Measurements from ENCODE around the gene ARL4C. TPM values are rescaled to one million over a fixed set of nuclear protein-coding genes. Genes with fewer than 3 reads are reported as not detected.
"Not testable (repeated sequence)": the region's sequence is repeated elsewhere in the genome, so short reads cannot be mapped to it uniquely, and the experiment has no call there.

Gene ARL4C
- total RNA-seq, 1 donor from 2014 or later = 24.4 TPM

DNA sequence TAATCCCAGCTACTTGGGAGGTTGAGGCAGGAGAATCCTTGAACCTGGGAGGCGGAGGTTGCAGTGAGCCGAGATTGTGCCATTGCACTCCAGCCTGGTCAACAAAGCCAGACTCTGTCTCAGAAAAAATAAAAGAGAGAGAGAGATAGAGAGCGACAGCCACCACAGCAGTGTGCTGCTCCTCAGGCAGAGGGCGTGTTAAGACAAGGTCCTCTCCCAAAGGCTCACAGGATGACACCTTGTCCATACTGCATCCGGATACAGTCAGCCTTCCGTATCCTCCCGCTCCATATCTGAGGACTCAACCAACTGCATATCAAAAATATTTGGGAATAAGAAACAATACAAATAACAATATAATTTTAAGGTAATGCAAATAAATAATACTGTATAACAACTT lies 20.1 kb downstream of the ARL4C start:
- no peak for DNase-seq (ENCODE audit: low spot score)

DNA sequence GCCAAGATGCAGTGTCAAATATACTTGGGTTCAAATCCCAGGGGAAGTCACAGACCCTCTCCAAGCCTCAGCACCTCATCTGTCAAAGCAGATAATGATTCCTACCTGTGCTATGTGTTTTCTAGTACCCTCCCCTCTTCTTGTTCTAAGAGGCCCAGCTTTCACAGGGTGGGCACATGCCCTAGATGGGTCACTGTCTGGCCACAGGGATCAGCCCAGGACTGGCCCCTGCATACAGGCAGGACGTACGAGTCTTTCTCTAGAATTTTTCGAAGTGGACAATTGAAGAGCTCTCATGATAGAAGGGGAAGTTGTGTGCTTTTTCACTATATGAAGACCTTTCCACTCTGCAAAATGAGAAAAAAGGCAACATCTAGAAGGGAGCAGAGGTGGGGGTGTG lies 22.2 kb downstream of the ARL4C start:
- no peak for DNase-seq (ENCODE audit: low spot score)

DNA sequence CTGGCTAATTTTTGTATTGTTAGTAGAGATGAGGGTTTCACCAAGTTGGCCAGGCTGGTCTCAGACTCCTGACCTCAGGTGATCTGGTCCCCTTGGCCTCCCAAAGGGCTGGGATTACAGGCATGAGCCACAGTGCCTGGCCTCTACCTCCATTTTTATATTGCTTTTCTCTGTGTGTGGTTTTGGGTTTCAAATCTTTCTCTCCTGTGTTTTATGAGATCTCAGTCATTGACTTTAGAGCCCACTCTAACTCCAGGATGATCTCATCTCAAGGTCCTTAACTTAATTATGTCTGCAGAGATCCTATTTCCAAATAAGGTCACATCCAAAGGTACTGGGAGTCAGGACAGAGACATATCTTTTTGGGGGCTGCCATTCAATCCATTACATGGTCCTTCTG lies 24.7 kb downstream of the ARL4C start:
- no peak for DNase-seq (ENCODE audit: low spot score)

DNA sequence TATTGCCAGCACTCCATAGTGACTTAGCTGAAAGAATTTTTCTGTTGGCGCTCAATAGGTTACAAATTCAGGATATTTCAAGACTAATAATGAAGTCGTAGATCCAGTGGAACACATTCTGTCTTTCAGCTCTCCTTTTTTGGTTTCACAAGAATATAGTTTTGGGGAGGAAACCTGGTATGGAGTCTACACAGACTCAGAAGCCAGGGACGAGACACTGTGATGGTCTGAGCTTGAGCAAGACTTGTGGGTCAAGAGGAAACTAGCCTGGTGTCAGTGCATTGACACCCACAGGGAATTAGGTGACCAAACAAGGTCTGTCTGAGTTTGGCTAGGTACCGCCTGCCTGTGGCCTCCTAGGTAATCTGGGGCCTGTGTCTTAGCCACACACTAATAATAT lies 26.9 kb downstream of the ARL4C start:
- no peak for DNase-seq (ENCODE audit: low spot score)

DNA sequence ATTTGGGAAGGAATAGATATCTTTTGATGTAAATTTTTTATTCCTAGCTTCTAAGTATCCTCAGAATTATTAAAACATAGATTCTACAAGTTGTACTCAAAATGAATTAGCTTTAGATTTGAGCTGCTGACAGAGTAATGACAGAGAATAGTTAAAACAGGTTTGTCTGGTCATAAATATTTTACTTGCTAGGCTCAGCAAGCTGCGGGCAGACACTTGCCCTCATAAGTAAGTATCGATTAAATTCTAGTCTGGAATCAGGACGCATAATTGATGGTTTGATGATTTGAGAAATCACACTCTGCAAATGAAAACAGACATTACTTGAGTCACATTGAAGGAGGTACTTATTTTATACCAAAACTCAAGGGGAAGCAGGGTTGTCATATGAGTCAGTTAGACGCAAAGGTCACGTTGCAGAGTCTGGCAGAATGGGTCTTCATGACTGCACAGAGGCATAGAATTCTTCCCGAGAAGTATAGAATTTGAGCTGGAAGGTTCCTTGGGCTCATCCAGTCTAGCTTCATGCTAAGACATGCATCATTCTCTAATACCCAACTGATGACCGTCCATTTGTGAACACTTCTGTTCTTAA lies 27.5 kb downstream of the ARL4C start:
- DNase-seq (ENCODE audit: low spot score) = no peak

DNA sequence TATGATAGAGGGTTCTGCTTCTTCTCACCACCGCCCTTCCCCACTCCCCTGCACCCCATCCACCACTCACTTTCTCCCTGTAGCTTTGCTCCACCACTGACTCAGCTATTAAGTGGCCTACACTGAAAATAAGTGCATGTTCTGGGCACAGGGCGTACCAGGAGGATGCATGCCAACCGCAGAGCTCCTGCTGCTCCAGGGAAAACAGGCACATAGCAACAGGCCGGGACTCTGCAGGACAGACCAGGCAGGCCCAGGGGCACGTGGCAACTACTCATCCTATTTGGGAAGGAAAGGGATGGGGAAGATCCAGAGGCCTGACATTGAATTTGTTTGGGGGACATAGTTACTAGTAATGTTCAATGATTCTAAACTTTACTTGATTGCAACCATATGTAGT lies 28.4 kb downstream of the ARL4C start:
- no peak for DNase-seq (ENCODE audit: low spot score)

DNA sequence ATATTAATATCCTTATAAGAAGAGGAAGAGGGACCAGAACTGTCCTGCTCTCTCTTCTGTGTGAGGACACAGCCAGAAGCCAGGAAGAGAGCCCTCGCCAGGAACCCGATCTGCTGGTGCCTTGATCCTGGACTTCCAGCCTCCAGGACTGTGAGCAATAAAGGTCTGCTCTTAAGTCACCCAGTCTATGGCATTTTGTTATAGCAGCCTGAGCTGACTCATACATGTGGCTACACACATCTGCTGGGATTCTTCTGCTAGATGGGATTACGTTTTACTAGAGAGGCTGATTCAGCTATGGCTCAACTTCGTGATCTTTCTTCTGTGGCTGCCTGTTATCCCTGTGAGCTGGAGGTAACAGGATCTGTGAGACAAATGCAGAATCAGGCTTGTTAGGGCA lies 29.6 kb downstream of the ARL4C start:
- DNase-seq (ENCODE audit: low spot score) = no peak

DNA sequence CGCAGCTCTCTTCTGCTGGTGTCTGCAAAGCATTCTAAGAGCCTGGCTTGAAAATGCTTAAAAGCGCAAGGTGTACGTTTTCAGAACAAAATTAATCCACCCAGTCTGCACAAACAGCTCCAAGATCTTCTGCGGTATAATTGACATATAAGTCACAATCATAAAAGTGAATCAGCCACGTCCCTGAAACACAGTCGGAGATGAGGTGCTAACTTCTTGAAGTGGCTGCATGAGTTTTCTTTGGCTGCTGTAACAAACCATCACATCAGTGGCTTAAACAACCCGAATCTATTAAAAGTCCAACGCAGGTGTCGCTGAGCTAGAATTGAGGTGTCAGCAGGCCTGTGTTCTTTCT lies 32.6 kb downstream of the ARL4C start:
- no peak for DNase-seq (ENCODE audit: low spot score)

DNA sequence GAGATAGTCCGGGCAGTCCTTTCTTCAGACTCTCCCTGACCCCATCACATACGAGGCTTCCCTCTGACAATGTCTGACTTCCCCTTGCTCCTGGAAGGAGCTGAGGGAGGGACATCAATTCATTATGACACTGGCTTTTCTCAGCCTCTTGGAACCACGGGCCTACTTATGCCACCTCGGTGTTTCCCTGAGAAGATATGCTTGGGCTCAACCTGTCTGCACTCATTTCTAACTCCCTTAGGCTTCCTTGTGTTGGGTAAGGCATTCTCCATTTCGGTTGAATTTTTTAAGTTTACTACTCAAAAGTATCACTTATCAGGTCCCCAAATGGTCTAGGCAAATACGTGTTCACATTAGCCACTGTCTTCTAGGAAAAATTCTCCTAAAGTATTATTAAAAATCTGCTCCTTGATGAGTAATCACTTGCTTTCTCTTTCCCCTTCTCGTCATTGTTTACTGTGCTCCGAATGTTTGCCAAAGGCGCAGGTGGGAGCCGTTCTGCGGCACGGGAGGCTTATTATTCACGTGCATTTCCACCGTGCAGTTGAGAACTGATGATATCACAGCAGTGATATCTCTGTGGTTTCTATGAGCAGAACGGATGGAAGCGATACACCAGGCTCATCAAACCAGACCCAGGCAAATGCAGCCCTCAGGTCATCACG lies 33.1 kb downstream of the ARL4C start:
- DNase-seq (ENCODE audit: low spot score) = no peak

DNA sequence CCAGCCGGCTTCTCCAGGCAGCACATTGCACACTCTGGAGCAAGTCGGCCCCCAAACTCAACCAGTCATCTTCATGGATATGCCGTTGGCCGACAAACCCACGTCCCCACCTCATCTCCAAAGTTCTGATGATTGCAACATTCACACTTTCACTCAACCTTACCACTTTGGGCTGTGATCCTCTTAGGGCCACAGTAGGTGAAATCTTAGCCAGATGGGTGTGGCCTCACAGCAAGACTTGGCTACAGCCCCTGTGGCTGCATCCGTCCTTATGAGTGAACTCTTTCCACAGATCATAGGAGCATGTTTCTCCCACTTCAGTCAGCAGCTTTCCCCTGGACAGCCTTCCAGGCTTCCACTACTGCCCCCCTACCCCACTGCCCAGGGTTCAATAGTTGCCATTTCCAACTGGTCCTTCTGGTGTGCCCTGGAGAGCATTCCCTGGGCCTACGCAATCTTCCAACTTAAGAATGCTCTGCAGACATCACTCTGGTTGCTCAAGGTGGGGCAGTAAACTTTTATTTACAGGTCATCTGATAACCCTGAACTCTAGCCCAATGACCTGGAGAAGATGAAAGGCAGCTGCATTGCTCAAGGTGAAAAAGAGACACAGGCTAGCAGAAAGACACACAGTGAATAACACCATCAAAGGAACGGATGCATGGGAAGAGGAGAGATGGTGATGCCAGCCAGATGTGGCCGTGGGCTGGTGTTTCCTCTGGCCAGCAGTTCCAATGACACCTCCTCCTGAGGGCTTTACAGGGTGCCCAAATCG lies 34.5 kb downstream of the ARL4C start:
- DNase-seq (ENCODE audit: low spot score) = no peak

DNA sequence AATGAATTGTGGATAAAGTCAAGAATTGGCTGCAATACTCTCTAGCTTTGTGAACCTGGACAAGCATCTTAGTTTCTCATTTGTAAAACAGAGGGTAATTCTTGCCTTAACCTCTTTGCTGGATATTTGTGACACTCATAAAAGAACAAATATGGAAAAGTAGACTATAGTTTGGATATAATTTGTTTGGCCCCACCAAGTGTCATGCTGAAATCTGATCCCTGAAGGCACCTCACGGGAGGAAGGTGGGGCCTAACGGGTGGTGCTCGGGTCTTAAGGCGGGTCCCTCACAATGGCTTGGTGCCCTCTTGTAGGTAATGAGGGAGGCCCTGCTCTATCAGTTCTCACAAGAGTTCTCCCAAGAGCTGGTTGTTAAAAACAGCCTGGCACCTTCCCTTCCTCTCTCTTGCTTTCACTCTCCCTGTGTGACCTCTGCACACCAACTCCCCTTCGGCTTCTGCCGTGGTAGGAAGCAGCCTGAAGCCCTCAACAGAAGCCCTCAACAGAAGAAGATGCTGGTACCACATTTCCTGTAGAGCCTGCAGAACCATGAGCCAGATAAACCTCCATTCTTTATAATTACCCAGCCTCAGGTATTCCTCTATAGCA lies 37.4 kb downstream of the ARL4C start:
- DNase-seq (ENCODE audit: low spot score) = no peak

DNA sequence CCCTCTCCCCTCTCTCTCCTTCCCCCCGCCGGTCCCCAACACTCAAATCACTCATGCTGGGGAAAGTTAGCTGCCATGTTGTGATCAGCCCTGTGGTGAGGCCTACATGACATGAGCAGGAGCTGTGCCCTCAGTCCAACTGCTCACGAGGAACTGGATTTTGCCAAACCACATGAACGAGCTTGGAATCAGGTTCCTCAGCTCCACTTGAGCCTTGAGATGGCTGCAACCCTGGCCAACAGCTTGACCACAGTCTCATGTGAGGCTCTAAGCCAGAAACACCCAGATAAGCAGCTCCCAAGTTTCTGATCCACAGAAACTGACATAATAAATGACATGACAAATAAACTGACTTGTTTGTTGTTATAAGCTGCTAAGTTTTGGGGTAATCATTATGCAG lies 38.4 kb downstream of the ARL4C start:
- no peak for DNase-seq (ENCODE audit: low spot score)

DNA sequence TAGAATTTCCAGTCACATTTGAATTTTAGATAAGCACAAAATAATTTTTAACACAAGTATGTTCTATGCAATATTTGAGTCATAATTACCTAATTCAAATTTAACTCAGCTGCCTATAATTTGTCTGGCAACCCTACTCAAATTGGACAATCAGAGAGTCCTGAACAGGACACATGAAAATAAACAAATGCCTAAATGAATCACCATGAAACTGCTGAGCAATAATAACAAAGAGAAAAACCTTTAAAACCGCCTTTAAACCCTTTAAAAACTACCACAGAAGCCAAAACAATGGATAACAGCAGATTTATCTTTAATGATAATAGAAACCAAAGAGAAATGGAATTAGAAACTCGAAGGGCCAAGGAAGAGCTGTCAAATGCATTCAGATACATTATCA lies 39.5 kb downstream of the ARL4C start:
- no peak for DNase-seq (ENCODE audit: low spot score)

DNA sequence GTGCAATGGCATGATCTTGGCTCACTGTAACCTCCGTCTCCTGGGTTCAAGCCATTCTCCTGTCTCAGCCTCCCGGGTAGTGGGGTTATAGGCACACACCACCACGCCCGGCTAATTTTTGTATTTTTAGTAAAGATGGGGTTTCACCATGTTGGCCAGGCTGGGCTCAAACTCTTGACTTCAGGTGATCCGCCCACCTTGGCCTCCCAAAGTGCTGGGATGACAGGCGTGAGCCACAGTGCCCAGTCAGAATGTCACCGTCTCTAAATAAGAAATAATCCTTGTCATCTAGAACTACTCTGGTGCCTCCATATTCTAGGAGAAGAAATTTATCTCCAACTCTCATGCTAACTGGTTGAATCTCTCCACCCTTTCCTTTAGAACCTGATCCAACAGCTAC lies 41.6 kb downstream of the ARL4C start:
- DNase-seq (ENCODE audit: low spot score) = not testable (repeated sequence)

DNA sequence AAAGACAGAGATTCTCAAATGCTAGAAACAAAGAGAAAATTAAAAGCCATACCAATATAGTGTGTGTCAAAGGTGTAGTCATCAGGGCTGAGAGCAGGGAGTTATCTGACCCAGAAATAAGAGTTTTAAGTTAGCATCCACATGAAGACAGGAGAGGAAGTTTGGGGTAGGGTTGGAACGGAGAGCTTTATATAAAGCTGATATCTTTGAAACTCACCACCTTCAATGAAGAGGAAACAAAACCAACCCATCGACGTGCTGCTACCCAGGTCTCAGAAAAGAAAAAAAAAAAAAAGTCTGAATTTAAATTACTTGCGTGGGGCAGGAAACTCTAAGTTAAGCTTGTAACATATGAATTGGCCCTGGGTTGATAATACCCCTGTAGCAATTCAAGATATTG lies 42.4 kb downstream of the ARL4C start:
- no peak for DNase-seq (ENCODE audit: low spot score)

DNA sequence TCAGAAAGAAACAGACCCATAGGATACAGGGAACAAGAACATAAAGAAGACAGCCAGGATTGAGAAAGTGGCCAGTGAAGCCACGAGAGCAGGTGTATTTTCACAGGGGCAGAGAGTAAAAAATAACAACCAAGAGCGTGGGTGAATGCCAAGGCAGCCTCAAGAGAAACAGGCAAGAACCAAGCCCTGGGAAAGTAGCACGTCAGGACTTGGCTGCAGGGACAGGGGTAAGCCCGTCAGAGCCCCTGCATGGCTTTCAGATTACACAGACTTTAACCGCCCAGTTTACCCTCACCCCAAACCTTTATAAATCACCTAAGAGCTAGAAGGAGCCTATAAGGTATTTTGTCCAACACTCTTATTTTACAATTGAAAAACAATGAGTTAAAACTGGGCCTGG lies 43.7 kb downstream of the ARL4C start:
- DNase-seq (ENCODE audit: low spot score) = no peak

DNA sequence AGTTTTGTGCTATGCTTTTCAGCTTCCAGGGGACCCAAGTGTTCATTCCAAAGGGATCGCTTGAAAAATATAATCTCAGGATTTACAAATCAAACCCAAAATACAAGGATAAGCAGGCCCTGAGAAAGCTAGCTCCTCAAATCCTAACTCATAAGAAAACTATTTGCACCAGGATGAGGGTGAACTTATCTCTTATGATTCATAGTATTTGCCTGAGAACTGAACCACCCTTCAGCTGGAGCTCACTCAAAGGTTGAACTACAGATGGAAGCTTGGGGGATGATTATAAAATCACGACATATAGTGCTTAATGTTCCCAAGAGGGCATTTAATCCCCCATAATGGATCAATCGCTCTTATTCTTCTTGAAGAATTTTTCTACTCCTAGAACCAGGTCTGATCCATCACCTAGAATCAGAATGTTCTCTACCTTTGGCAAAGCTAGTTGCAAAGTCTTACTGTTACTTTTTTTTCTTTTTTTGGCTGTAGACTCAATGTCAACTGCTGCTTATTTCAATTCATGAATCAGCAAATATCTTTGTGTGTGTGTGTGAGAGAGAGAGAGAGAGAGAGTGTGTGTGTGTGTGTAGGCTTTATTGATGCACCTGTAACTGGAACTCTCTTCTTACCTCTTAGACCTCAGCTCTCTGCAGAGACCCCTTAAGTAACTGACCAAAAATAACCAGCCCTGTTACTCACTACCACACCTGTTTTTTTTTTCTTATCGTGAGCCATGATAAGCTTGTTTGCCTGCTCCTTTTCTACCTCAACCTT lies 44.8 kb downstream of the ARL4C start:
- DNase-seq (ENCODE audit: low spot score) = no peak

DNA sequence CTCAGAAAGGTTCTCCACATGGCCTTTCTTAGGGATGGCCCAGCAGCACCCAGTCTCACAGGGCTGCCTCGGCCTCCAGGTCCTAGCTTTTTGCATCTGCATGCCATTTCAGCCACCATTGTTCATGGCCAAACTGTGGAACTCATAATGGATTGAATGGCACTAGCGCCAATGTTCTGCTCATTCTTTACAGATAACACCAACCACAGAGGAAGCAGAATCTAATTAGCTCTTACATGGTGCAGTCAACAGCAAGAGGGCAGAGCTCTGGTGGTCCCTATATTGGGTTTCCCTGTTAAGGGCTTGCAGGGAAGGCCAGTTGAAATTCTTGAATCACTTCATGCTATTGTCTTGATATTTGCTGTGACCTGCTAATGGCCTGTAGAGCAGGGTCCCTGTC lies 45.6 kb downstream of the ARL4C start:
- DNase-seq (ENCODE audit: low spot score) = no peak

DNA sequence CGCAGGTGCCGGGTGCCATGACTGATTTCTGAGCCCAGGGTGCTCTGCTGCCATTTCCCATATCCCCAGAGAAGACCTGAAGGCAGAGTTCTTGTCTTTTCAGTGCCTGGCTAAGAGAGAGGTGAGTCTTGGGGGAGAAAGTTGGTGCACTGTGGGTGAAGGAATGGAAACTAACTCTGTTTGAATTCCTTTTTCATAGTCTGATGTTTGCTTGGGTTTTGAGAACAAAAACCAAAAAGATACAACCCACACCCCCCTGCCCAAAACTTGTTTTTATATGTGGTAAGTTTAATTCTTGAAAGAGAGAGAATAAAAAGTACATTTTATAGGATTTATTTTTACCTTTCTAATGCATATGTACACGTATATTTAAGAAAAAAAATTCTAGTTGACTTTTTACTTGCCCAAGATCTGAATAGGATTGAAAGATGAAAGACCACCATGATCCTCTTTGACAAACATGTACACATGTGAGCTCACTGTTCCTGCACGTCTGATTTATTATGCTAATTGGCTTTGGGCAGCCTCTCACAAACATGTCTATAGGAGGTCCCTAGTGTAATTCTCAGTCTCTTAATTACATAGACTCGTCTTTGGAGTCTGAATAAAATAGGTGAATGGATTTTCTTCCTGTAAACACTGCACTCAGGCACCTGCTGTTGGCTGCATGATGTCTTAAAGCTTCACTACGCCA lies 46.3 kb downstream of the ARL4C start:
- DNase-seq (ENCODE audit: low spot score) = no peak

DNA sequence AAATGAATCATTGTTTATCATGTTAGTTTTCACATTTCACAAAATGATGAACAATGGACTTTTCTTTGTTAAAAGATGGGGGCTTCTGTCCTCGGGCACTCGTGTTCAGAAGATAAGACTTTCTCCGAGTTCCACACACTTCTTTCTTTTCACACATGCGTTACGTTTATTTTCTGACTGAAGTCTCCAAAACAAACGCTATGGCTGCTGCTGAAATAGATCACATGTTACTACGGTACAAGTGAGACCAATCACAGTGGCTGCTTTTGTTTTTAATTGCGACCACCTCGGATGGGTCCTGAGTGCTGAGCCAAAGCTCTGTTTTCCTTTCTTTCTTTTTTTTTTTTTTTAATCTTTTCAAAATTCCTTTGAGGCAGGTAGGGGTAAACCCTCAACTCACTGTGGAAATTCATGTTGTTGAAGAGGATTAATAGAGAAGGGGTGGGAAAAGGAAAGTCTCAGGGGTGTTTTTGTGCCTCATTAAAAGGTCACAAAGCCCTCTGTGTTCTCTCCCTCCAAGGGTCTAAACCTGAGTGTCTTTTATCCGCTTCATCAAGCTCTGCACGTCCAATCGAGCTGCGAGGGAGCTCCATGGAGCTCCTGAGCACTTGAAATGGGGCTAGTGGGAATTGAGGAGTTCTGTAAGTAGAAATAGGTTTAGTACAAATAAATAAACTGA lies 48.2 kb downstream of the ARL4C start:
- DNase-seq (ENCODE audit: low spot score) = no peak

DNA sequence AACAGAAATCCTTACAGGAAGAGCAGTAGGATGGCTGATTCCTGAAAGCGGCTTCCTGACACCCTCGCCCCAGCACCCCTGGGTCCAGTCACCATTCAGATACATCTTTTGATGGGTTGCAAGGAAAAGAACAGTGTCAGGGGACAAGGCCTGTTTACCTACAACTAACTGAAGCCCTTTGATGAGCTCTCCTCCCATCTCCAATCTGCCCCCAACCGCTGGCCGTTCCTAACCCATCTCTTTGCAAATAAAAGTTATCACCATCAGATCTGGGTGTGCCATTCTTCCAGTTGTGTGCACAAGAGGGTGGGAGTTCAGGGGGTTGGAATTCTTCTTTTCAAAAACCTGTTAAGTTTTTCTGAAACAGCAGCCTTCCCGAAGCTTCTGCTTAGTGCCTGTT lies 48.9 kb downstream of the ARL4C start:
- no peak for DNase-seq (ENCODE audit: low spot score)
